ENCODE results near the gene SYNE1.

Gene SYNE1

DNA sequence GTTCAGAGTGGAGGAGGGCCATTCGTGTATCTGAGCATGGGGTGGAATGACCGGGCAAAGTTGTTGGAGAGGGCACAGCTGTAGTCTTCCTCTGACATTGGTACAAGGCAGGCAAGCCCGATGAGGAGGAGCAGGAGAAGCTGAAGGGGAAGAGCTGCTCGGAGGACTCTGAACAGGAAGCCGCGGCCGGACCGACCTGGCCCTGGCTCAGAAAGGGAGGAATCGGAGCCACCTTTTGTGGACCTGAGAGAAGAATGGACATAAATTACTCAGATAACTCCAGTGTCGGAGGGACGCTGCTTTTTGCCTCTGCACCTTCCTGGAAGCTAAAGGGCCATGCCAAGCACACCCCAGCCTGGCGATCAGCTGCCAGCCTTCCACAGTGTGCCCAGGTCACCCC is 514.7 kb downstream of the SYNE1 start:
- TF ChIP-seq, protein P1, sequence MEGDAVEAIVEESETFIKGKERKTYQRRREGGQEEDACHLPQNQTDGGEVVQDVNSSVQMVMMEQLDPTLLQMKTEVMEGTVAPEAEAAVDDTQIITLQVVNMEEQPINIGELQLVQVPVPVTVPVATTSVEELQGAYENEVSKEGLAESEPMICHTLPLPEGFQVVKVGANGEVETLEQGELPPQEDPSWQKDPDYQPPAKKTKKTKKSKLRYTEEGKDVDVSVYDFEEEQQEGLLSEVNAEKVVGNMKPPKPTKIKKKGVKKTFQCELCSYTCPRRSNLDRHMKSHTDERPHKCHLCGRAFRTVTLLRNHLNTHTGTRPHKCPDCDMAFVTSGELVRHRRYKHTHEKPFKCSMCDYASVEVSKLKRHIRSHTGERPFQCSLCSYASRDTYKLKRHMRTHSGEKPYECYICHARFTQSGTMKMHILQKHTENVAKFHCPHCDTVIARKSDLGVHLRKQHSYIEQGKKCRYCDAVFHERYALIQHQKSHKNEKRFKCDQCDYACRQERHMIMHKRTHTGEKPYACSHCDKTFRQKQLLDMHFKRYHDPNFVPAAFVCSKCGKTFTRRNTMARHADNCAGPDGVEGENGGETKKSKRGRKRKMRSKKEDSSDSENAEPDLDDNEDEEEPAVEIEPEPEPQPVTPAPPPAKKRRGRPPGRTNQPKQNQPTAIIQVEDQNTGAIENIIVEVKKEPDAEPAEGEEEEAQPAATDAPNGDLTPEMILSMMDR (IDR thresholded peaks at IDR 0.05; ENCODE audit: borderline replicate concordance, insufficient read depth, low read depth, low read length): no peak
- no peak overlapping the region for H3K4me3 ChIP-seq (ENCODE audit: low read depth, low read length)

DNA sequence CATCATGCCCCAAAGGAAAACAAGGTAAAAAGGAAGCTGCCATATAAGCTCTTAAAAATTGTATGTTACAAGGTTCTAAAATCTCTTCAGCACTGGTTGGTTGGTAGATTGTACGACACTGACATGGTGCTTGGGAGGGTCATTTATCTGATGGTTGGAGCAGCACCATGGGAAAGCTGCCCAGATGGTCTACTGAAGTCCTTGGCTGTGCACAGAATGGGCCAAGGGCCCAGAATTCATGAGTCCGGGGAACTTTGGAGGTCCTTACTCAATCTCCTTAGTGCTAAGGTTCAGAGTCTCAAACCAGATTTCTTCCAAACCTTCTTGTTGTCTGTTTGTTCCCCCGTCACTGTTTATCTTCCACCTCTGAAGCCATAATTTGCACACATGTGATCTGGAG is 515.3 kb downstream of the SYNE1 start:
- H3K4me3 ChIP-seq (ENCODE audit: low read depth, low read length): no peak overlapping the region
- TF ChIP-seq, protein P1 (IDR thresholded peaks at IDR 0.05; ENCODE audit: borderline replicate concordance, insufficient read depth, low read depth, low read length): no peak

DNA sequence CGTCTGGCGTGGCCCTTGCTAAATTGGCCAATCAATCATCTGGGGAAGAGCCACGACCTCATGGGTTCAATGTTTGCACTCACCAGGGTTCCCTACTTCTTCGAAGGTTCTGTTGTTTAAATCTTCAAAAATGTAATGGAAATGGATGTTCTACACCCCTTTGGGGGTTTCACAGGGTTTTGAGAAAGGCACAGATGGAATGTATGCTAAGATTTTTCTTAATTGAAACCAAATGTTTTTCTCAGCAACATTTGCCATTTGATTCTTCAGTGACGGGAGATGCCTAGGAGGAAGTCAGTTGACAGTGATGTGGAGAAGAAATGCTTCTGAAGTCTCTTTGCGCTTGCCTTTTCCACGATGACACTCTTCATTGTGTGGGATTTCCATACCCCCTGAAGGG is 517.3 kb downstream of the SYNE1 start:
- TF ChIP-seq, protein P1 (IDR thresholded peaks at IDR 0.05; ENCODE audit: borderline replicate concordance, insufficient read depth, low read depth, low read length): no peak
- no peak overlapping the region for H3K4me3 ChIP-seq (ENCODE audit: low read depth, low read length)

DNA sequence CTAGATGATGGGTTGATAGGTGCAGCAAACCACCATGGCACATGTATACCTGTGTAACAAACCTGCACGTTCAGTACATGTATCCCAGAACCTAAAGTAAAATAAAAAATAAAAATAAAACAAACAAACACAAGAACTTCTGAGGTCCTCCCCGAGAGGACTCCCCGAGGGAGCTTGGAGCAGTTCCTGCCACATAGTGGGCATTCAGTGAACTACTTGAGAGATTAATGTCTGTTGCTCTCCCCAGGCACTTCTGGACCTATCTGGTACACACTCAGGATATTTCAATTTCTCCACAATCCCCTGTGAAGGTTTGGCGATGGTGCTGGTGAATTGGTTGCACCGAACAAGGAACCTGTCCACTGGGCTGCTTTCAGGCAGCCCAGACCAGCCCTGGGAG is 518.5 kb downstream of the SYNE1 start:
- no peak overlapping the region for H3K4me3 ChIP-seq (ENCODE audit: low read depth, low read length)
- TF ChIP-seq, protein P1 (IDR thresholded peaks at IDR 0.05; ENCODE audit: borderline replicate concordance, insufficient read depth, low read depth, low read length): no peak

DNA sequence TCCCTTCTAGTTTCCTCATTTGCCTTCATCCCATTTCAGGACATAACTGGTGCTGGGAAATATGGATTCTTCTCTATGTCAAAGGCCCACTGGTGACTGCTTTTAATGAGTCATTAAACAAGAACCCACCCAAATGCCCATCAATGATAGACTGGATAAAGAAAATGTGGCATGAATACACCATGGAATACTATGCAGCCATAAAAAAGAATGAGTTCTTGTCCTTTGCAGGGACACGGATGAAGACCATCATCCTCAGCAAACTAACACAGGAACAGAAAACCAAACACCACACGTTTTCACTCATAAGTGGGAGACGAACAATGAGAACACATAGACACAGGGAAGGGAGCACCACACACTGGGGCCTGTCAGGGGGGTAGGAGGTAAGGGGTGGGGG is 518.9 kb downstream of the SYNE1 start:
- no peak overlapping the region for H3K4me3 ChIP-seq (ENCODE audit: low read depth, low read length)
- TF ChIP-seq, protein P1 (IDR thresholded peaks at IDR 0.05; ENCODE audit: borderline replicate concordance, insufficient read depth, low read depth, low read length): no peak

DNA sequence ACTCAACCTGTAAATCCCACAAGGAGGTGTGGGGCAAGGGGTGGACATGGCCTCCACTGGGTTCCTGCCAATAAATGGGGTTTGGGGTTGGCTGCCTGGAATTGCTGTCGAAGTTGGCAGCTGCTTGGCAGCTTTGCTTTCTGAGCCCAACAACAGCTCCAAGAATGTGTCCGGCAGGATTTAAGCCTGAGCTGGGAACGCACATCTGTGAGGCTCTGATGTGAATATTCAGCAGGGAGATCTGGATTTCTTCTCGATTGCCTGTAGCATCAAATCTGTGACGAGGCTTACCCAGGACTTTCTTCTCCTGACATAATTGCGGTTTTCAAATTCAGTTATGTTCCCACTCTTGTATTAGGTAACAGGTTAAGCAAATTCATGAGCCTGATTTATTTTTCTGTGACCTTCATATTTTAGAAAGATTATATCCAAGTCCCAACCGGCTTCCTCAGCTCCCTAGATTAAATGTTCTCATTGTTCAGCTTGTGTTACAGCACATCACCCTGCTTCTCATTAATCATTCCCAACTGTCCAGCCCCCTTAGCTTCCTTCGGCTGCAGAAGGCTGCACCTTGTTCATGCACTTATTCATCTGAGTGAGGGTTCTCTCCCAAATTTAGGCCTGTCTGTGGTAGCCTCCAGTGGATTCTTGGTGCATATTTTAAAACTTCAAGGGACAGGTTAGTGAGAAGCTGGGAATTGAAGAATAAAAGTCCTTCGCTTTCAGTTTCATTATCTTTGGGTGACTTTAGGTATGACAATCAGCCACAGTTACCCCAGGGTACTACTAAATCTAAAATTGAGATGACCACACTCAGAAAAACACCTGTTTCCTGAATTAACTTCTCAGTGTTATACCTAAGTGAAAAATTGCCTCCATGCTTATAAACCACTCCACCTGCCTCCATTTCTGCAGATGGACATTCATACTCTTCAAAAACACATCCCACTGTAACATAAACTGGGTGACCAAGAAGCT is 519.7 kb downstream of the SYNE1 start:
- TF ChIP-seq, protein P1 (IDR thresholded peaks at IDR 0.05; ENCODE audit: borderline replicate concordance, insufficient read depth, low read depth, low read length): no peak
- no peak overlapping the region for H3K4me3 ChIP-seq (ENCODE audit: low read depth, low read length)
